ENCODE results near the gene GRIK3.
A peak's percentile ranks its signal among the peaks of the same experiment; 100 is the strongest.
"Not testable (repeated sequence)": the region's sequence is repeated elsewhere in the genome, so short reads cannot be mapped to it uniquely, and the experiment has no call there.

The GRIK3 gene

GRCh38 chr1:36913016-36913415, 121.3 kb downstream of the GRIK3 start:
- no peak for DNase-seq (ENCODE audit: low read depth)
- TF ChIP-seq CTCF (IDR thresholded peaks at IDR 0.05; ENCODE audit: insufficient read depth, low read depth, low read length, missing control alignments), result no peak
- H3K4me3 ChIP-seq (ENCODE audit: low read depth, low read length), result no peak overlapping the region

- H3K4me3 ChIP-seq (ENCODE audit: low read depth, low read length), result no peak overlapping the region
- DNase-seq (ENCODE audit: low read depth), result no peak
- no peak for TF ChIP-seq CTCF (IDR thresholded peaks at IDR 0.05; ENCODE audit: insufficient read depth, low read depth, low read length, missing control alignments)
These were observed 121.9 kb downstream of the GRIK3 start for GRCh38 chr1:36912365-36912865.

GRCh38 chr1:36911561-36912364, 122.6 kb downstream of the GRIK3 start:
- TF ChIP-seq CTCF (IDR thresholded peaks at IDR 0.05; ENCODE audit: insufficient read depth, low read depth, low read length, missing control alignments), result no peak
- no peak overlapping the region for H3K4me3 ChIP-seq (ENCODE audit: low read depth, low read length)
- DNase-seq (ENCODE audit: low read depth), result no peak

GRCh38 chr1:36910886-36911540, 123.3 kb downstream of the GRIK3 start:
- no peak for TF ChIP-seq CTCF (IDR thresholded peaks at IDR 0.05; ENCODE audit: insufficient read depth, low read depth, low read length, missing control alignments)
- H3K4me3 ChIP-seq (ENCODE audit: low read depth, low read length), result no peak overlapping the region
- DNase-seq (ENCODE audit: low read depth), result peak; percentile 28

GRCh38 chr1:36909946-36910725, 124.2 kb downstream of the GRIK3 start:
- H3K4me3 ChIP-seq (ENCODE audit: low read depth, low read length), result no peak overlapping the region
- no peak for DNase-seq (ENCODE audit: low read depth)
- no peak for TF ChIP-seq CTCF (IDR thresholded peaks at IDR 0.05; ENCODE audit: insufficient read depth, low read depth, low read length, missing control alignments)

- not testable (repeated sequence) for H3K4me3 ChIP-seq (ENCODE audit: low read depth, low read length)
- peak; percentile 8 for DNase-seq (ENCODE audit: low read depth)
These were observed 125.0 kb downstream of the GRIK3 start for GRCh38 chr1:36909359-36909758.

GRCh38 chr1:36908096-36908495, 126.2 kb downstream of the GRIK3 start:
- TF ChIP-seq CTCF (IDR thresholded peaks at IDR 0.05; ENCODE audit: insufficient read depth, low read depth, low read length, missing control alignments), result no peak
- no peak for DNase-seq (ENCODE audit: low read depth)
- H3K4me3 ChIP-seq (ENCODE audit: low read depth, low read length), result no peak overlapping the region
